ENCODE measurements around the gene ATXN7L1.
"Not testable (repeated sequence)": the region's sequence is repeated elsewhere in the genome, so short reads cannot be mapped to it uniquely, and the experiment has no call there.

Gene ATXN7L1

GRCh38 chr7:105602325-105603305 is 273.8 kb downstream of the ATXN7L1 start:
- DNase-seq = no peak

GRCh38 chr7:105600720-105601550 is 275.5 kb downstream of the ATXN7L1 start:
- no peak for DNase-seq

- no peak for DNase-seq
These were observed 276.8 kb downstream of the ATXN7L1 start for GRCh38 chr7:105599551-105599950.

- not testable (repeated sequence) for DNase-seq
These were observed 277.3 kb downstream of the ATXN7L1 start for GRCh38 chr7:105599080-105599479.

GRCh38 chr7:105596866-105597265 is 279.5 kb downstream of the ATXN7L1 start:
- DNase-seq = no peak

- no peak for DNase-seq
These were observed 282.4 kb downstream of the ATXN7L1 start for GRCh38 chr7:105594034-105594433.

GRCh38 chr7:105591522-105591921 is 284.9 kb downstream of the ATXN7L1 start:
- DNase-seq = no peak

- no peak for DNase-seq
These were observed 285.6 kb downstream of the ATXN7L1 start for GRCh38 chr7:105590793-105591192.

- peak; percentile 64 for DNase-seq
These were observed 286.9 kb downstream of the ATXN7L1 start for GRCh38 chr7:105589356-105590077.

- no peak for DNase-seq
These were observed 288.3 kb downstream of the ATXN7L1 start for GRCh38 chr7:105587909-105588635.

GRCh38 chr7:105585850-105586500 is 290.4 kb downstream of the ATXN7L1 start:
- peak; percentile 39 for DNase-seq

- peak; percentile 1 for DNase-seq
These were observed 292.2 kb downstream of the ATXN7L1 start for GRCh38 chr7:105584165-105584564.

- no peak for DNase-seq
These were observed 293.3 kb downstream of the ATXN7L1 start for GRCh38 chr7:105583061-105583460.

- DNase-seq = no peak
These were observed 295.2 kb downstream of the ATXN7L1 start, which contains the start of gene EFCAB10 for GRCh38 chr7:105581066-105581811. Gene EFCAB10 (minus strand): TSS chr7:105581493. CDS start chr7:105581463, 30 bp downstream.

- no peak for DNase-seq
These were observed 296.2 kb downstream of the ATXN7L1 start for GRCh38 chr7:105580022-105580740.

GRCh38 chr7:105578496-105578895 is 297.9 kb downstream of the ATXN7L1 start:
- DNase-seq = no peak

- no peak for DNase-seq
These were observed 299.1 kb downstream of the ATXN7L1 start for GRCh38 chr7:105577251-105577650.

GRCh38 chr7:105571891-105572290 is 304.5 kb downstream of the ATXN7L1 start:
- DNase-seq = no peak

- DNase-seq = no peak
These were observed 308.6 kb downstream of the ATXN7L1 start for GRCh38 chr7:105567821-105568220.

- no peak for DNase-seq
These were observed 309.4 kb downstream of the ATXN7L1 start for GRCh38 chr7:105567024-105567423.

Data from OCI-M1 (cell line).